Stimulated activated effector memory CD8-positive, alpha-beta T cell treated with anti-CD3 and anti-CD28 coated beads, Interleukin-12 subunit alpha, Interleukin-12 subunit beta, amount 100 ng/mL, for 72 hours (primary cell): Measurements from ENCODE around the gene SMOC2.

Source experiments
- ATAC-seq: fragments of 150-1000 bp; cut with Tn5 transposase; 2 replicates; pipeline ENCODE4 v1.10.0; 2021
- DNase-seq, 2 donors: peaks; one replicate each; pipeline ENCODE4 v3.0.0; 2021 to 2022; ENCODE audit warnings: low spot score in 2 of 2
- H3K27ac Mint-ChIP-seq: one replicate; pipeline ENCODE4 v1.8.0; 2022; ENCODE audit warnings: mild to moderate bottlenecking, mixed read lengths
- H3K36me3 Mint-ChIP-seq: one replicate; pipeline ENCODE4 v1.8.0; 2022; ENCODE audit warnings: mild to moderate bottlenecking, mixed read lengths
- H3K4me1 Mint-ChIP-seq: one replicate; pipeline ENCODE4 v1.8.0; 2022; ENCODE audit warnings: mixed read lengths
- H3K4me3 Mint-ChIP-seq: one replicate; pipeline ENCODE4 v1.8.0; 2022; ENCODE audit warnings: mild to moderate bottlenecking, mixed read lengths
- H3K9me3 Mint-ChIP-seq: one replicate; pipeline ENCODE4 v1.8.0; 2022; ENCODE audit warnings: mixed read lengths

The SMOC2 gene

DNA sequence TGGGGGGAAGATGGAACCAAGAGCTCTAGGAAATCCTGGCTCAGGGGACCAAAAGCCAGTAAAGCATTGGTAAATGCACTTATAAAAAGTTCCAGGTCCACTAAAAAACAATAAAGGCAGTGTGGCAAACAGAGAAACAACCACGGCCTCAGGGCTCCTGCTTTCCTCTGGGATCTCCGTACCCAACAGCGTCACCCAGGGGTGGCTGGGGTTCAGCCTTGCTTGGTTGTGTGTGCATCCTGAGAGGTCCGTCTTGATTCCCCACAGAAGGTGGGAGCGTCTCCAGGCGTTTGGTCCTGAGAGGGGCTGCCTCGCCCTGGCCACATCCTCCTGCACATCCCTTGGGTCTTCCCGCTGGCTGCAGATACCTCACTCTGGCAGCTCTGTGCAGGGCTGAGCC lies 60.6 kb downstream of the SMOC2 start:
- Mint-ChIP-seq H3K36me3 (no peaks in the 10 kb centered on the region), H3K4me1 (no peaks in the 10 kb centered on the region), H3K27ac (no peak overlapping the region), H3K9me3 (no peaks in the 10 kb centered on the region), H3K4me3 (no peak overlapping the region)
- ATAC-seq: no peak
- DNase-seq: no peak

DNA sequence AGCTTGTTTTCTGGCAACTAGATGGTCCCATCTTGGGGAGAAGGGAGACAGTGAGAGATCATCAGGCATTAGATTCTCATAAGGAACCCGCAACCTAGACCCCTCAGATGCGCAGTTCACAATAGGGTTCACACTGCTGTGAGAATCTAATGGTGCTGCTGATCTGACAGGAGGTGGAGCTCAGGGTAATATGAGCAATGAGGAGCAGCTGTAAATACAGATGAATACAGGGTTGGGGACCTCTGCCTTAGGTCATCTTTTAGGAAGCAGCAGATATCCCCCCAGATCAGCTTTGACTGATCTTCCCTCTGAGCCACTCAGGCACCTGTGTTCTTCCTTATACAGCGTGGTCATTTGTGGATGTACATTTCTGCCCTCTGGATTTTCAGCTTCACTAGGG lies 63.4 kb downstream of the SMOC2 start:
- Mint-ChIP-seq H3K27ac (no peak overlapping the region), H3K4me1 (no peaks in the 10 kb centered on the region), H3K36me3 (no peaks in the 10 kb centered on the region), H3K9me3 (no peaks in the 10 kb centered on the region), H3K4me3 (no peak overlapping the region)
- ATAC-seq (no peak), DNase-seq (no peak)

DNA sequence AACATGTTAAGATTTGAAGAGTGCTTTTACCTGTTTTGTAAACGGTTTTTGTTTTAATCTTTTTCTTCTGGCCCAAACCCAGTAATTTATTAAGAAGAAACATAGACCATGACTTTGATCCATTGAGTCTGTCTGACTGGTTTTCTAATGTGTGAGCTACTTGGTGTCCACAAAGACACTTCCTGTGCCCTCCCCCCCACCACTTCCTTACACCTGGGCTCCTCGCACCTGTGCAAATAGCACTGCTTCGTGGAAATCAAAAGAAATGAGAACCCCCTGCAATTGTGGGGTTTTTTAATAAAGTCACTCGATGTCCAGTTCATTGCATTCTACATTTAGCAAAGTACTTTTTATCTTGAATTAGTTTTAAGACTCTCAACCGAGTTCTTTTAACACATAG lies 65.5 kb downstream of the SMOC2 start:
- H3K36me3 Mint-ChIP-seq: no peaks in the 10 kb centered on the region
- no peak overlapping the region for H3K4me3 Mint-ChIP-seq
- no peak for ATAC-seq
- H3K27ac Mint-ChIP-seq: no peak overlapping the region
- no peaks in the 10 kb centered on the region for H3K4me1 Mint-ChIP-seq
- DNase-seq: no peak
- H3K9me3 Mint-ChIP-seq: no peaks in the 10 kb centered on the region

DNA sequence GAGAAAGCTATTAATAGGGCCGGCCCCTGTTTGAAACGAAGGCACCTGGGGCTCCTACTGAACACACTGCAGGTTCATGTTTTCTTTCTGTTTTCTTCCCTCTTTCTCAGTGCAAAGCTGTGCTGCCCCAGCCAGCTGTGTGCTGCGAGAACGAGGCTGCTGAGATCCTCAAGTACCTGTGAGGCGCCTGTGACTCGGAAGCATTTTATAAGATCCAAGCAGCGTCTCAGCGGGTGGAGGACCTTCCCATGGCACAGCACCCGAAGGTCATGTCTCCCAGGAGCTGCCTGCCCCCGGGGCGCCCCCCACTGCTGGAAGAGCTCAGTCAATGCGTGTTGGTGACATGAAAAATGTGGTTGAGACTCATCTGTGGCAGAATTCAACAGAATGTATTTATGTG lies 66.3 kb downstream of the SMOC2 start:
- H3K4me3 Mint-ChIP-seq: no peak overlapping the region
- ATAC-seq: no peak
- H3K9me3 Mint-ChIP-seq: no peaks in the 10 kb centered on the region
- H3K27ac Mint-ChIP-seq: no peak overlapping the region
- no peak for DNase-seq
- H3K4me1 Mint-ChIP-seq: no peaks in the 10 kb centered on the region
- H3K36me3 Mint-ChIP-seq: no peaks in the 10 kb centered on the region

DNA sequence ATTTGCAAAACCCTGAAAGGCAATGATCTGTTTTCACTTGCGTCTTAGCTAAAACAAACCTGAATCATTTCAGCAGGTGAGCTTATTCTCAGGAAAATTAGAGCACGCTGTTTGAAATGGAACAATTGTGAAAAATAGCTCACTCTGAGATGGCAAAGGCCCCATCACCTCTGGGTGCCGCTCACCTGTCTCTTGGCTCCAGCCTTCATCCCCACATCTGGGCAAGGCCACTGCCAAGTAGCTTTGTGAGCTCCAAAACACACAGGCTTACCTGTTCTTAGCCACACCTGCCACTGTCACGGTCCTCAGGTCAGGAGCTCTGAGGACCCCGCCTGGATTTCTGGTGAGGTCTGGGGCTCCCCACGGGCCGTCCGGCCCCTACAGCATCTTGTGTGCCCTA lies 66.7 kb downstream of the SMOC2 start:
- no peak for ATAC-seq
- no peaks in the 10 kb centered on the region for H3K9me3 Mint-ChIP-seq
- H3K4me1 Mint-ChIP-seq: no peaks in the 10 kb centered on the region

DNA sequence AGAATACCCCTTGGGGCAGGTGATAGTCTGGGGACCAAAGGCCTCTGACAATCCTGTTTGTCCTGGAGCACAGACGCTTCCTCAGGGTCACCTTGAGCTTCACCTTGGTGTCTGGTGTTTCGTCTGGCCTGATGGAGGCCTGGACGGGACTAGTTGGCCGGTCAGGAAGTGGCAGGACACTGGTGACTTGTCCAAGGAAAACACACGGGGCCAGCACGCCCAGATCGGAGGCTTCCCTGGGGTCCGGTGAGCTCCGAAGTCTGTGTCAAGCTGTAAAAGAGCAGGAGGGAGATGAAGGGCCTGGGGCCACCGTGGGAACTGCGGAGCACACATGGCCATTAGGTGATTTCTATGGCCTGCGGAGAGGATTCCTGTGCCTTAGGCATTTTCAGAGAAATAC lies 67.9 kb downstream of the SMOC2 start:
- no peak overlapping the region for H3K27ac Mint-ChIP-seq
- DNase-seq (no peak), ATAC-seq (no peak)
- no peaks in the 10 kb centered on the region for H3K4me1 Mint-ChIP-seq
- H3K36me3 Mint-ChIP-seq: no peaks in the 10 kb centered on the region
- no peaks in the 10 kb centered on the region for H3K9me3 Mint-ChIP-seq
- no peak overlapping the region for H3K4me3 Mint-ChIP-seq

More for the DNA sequence above, 66.7 kb downstream of the SMOC2 start:
- Mint-ChIP-seq H3K27ac (no peak overlapping the region), H3K4me3 (no peak overlapping the region), H3K36me3 (no peaks in the 10 kb centered on the region)
- DNase-seq: no peak

DNA sequence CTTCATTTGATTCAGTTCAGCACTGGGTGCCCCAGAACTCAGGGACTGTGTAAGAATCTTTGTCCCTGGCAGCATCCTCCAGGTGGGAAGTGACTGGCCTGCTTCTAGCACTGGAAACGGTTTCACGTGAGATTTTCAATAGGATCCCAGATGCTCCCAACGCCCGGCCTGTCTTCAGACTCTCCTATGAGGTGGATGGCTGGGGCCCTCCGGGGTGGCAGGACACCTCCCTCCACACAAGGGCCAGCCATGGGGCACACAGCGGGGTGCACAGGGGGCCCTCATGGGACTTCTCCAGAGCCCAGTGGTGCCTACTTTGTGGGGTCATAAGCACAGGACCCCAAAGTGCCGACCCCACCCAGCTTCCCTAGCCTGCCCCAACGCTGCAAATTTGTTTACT lies 72.8 kb downstream of the SMOC2 start:
- H3K4me3 Mint-ChIP-seq: no peak overlapping the region
- no peaks in the 10 kb centered on the region for H3K36me3 Mint-ChIP-seq
- ATAC-seq (peak; percentile 17), DNase-seq (no peak)
- H3K9me3 Mint-ChIP-seq: no peaks in the 10 kb centered on the region
- no peak overlapping the region for H3K27ac Mint-ChIP-seq
- no peaks in the 10 kb centered on the region for H3K4me1 Mint-ChIP-seq

DNA sequence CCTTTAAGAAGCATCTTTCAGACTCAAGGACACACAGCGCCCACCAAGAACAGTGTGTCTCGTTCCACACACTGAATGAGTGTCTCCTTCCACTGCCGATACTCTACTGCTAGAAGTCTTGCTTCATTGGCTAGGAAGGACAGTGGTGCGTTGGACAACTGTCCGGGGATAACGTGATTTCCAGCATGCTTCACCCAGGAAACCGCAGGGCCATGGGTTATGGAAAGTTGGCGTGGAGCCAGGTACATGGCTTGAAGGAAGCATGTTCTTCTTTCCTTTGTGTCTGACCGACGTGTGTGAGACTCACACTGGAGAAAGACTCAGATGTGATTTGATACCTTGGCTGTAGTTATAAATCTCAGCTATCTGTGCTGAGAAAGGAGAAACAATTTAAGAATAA lies 73.2 kb downstream of the SMOC2 start:
- no peaks in the 10 kb centered on the region for H3K4me1 Mint-ChIP-seq
- H3K27ac Mint-ChIP-seq: no peak overlapping the region
- no peak for ATAC-seq
- no peak for DNase-seq
- H3K9me3 Mint-ChIP-seq: no peaks in the 10 kb centered on the region
- H3K4me3 Mint-ChIP-seq: no peak overlapping the region
- no peaks in the 10 kb centered on the region for H3K36me3 Mint-ChIP-seq

DNA sequence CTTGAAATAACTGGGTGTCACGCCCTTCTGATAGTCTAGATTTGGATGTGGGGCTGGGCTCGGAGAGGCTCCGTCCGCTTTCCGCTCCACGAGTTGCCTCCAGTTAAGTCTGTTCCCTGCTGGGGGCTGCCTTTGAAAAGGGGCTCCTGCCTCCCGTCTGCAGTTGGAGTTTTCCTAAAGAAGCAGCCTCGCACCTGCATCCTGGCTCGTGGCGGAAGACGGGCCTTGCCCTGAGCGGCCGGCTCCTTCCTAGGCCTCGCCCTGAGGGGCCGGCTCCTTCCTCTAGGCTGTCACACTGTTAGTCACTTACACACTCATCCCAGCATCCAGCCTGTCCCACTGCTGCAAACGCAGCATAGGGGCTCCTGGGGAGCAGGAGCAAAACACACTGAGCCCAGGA lies 74.4 kb downstream of the SMOC2 start:
- Mint-ChIP-seq H3K27ac (no peak overlapping the region), H3K4me3 (no peak overlapping the region)

DNA sequence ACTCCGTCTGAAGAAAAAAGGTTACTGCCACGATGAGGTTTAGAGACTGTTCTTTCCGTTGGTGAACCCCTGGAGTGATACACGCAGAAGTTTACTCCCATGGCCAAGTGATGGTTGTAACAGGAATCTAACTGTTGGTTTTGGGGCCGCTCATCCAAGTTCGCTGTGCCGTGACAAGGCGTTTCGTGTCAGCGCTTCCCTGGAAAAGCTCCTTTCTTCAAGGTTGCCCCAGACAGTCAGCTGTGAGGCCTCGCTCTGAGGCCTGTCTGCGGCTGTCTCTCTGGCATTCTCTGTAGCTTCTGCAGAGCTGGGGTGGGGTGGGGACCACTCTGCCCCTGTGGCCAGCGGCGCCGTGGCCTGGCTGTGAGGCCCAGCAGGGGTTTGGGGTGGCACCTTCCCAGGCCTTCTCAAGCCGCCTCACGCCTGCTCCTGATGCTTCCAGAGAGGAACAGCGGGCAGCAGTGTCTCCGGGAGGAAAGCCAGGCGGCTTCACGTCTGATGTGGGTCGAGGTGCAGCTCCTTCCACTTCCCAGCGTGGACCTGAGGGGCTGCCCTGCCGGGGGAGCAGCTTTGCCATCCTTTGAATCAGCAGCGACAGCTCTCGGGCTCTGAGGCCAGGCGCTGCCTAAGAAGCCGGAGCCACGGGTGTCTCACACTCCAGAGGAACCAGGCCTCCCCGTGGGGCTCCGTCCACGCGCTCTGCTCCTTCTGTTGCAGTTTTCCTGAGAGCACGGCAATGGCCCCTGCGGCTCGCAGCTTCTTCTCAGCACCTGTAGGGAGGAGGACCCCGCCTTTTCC lies 76.2 kb downstream of the SMOC2 start:
- H3K4me3 Mint-ChIP-seq: no peak overlapping the region
- no peaks in the 10 kb centered on the region for H3K36me3 Mint-ChIP-seq
- H3K27ac Mint-ChIP-seq: no peak overlapping the region
- no peak for DNase-seq
- no peaks in the 10 kb centered on the region for H3K4me1 Mint-ChIP-seq
- no peak for ATAC-seq
- no peaks in the 10 kb centered on the region for H3K9me3 Mint-ChIP-seq

More for the DNA sequence above, 74.4 kb downstream of the SMOC2 start:
- no peak for ATAC-seq
- Mint-ChIP-seq H3K36me3 (no peaks in the 10 kb centered on the region), H3K9me3 (no peaks in the 10 kb centered on the region), H3K4me1 (no peaks in the 10 kb centered on the region)
- DNase-seq: no peak

DNA sequence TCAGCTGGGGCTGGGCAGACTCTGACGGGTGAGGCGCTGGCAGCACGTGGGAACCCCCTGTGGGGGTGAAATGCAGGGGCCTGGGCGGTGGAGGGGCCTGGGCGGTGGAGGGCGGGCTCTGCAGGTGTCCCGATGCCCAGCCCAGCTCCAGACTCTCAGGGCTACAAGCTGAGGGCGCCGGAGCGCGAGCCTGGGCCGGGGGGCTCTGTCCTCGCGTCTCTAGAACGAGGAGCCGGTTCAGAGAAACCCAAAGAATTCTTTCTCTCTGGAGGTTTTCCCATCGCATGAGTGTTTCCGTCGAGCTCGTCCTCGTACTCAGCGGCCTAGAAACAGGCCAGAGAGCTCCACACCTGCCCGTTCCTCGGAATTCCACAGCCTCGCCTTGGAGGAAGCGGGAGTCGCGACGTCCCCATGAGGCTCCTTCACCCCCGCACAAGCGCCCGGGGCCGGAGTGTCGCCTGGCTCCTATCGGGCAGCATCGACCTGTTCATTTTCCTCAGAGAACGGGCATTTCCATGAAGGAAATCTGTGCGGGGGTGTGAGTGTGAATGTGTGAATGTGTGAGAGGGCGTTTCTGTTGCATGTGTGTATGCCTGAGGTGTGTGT lies 76.9 kb downstream of the SMOC2 start:
- DNase-seq (no peak), ATAC-seq (no peak)
- Mint-ChIP-seq H3K9me3 (no peaks in the 10 kb centered on the region), H3K4me3 (no peak overlapping the region), H3K4me1 (no peaks in the 10 kb centered on the region), H3K27ac (no peak overlapping the region), H3K36me3 (no peaks in the 10 kb centered on the region)

DNA sequence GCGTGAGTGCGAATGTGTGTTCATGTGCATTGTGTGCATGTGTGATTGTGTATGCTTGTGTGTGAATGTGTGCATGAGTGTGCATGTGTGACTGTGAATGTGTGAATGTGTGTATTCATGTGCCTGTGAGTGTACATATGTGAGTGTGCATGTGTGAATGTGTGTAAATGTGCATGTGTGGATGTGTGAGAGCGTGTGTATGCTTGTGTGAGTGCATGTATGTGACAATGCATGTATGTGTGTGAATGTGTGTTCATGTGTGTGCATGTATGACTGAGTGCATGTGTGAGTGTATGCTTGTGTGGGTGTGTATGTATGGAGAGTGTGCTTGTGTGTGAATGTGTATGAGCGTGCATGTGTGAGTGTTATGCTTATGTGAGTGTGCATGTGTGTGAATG lies 77.4 kb downstream of the SMOC2 start:
- no peak for ATAC-seq
- DNase-seq: no peak
- no peak overlapping the region for H3K27ac Mint-ChIP-seq
- no peaks in the 10 kb centered on the region for H3K4me1 Mint-ChIP-seq
- no peaks in the 10 kb centered on the region for H3K36me3 Mint-ChIP-seq
- H3K9me3 Mint-ChIP-seq: no peaks in the 10 kb centered on the region
- H3K4me3 Mint-ChIP-seq: no peak overlapping the region

DNA sequence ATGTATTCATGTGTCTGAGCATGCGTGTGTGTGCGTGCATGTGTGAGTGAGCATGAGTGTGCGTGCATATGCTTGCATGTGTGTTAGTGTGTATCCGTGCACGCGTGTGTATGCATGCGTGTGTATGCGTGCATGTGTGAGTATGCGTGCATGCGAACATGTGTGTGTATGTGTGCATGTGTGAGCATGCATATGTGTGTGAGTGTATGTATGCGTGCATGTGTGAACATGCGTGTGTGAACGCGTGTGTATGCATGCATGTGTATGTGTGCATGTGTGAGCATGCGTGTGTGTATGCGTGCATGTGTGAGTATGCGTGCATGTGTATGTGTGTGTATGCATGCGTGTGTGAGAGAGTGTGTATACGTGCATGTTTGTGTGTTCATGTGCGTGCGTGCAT lies 77.9 kb downstream of the SMOC2 start:
- no peak for DNase-seq
- ATAC-seq: no peak
- Mint-ChIP-seq H3K4me1 (no peaks in the 10 kb centered on the region), H3K27ac (no peak overlapping the region), H3K9me3 (no peaks in the 10 kb centered on the region), H3K4me3 (no peak overlapping the region), H3K36me3 (no peaks in the 10 kb centered on the region)

DNA sequence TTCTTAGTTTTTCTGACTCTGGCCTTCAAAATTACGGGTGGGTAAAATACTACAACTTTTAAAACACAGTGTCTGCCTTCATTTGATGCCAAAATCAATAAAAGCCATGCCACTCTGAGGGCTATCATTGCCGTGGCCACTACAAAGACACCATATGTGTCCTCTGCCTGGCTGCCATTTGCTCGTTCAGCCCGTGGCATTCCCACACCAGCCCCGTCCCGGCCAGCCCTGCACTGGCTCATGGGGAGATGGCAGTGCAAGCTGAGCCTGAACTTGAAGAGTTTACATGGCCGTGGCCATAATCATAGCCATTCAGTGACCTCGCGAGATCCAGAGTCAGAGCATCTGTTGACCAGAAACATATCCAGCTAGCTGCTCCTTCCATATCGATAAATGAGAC lies 79.2 kb downstream of the SMOC2 start:
- Mint-ChIP-seq H3K4me1 (no peaks in the 10 kb centered on the region), H3K9me3 (no peaks in the 10 kb centered on the region)
- no peak for ATAC-seq

DNA sequence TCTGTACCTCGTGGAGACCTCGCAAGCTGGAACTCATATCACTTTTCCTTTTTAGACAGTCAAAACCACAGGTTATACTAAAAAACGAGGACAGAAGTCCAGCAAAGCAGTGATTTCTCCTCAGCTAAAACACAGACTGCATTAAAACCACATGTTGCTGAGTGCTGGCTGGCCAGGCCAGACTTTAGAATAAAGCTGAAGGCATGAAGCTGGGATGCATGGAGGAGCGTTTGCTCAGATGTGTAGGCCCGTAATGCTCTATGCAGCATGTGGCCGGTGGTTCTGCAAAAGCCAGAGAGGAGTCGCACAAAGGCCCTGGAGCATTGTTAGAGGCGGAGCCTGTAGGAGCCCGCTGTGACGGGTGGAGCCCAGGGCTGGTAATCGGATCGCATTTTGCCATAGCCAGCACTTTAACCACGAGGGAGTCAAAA lies 83.6 kb downstream of the SMOC2 start:
- no peak overlapping the region for H3K27ac Mint-ChIP-seq
- ATAC-seq (no peak), DNase-seq (no peak)
- H3K4me1 Mint-ChIP-seq: no peaks in the 10 kb centered on the region
- no peaks in the 10 kb centered on the region for H3K9me3 Mint-ChIP-seq
- H3K4me3 Mint-ChIP-seq: no peak overlapping the region
- no peaks in the 10 kb centered on the region for H3K36me3 Mint-ChIP-seq

More for the DNA sequence above, 79.2 kb downstream of the SMOC2 start:
- H3K27ac Mint-ChIP-seq: no peak overlapping the region
- H3K36me3 Mint-ChIP-seq: no peaks in the 10 kb centered on the region
- no peak for DNase-seq
- no peak overlapping the region for H3K4me3 Mint-ChIP-seq

DNA sequence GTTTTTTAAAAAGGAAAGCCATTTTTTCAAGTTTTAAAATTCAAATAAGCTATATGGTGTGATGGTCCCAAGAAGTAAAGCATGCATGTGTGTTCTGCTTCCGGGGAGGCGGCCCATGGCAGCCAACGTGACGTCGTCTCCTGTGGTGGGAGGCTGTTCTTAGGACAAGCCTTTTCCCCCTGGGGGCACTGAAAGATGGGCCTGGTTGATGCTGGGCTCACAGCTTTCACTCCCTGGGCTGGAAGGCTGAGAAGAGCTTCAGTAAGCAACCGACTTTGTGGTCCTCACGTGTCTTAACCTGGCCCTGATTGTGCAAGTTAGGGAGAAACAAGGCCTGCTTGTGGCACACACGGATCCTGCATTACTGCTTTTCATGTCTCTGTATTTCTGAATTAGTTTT lies 84.1 kb downstream of the SMOC2 start:
- Mint-ChIP-seq H3K4me1 (no peaks in the 10 kb centered on the region), H3K4me3 (no peak overlapping the region), H3K9me3 (no peaks in the 10 kb centered on the region), H3K36me3 (no peaks in the 10 kb centered on the region), H3K27ac (no peak overlapping the region)
- no peak for ATAC-seq
- DNase-seq: no peak
